ENCODE measurements around the gene PLXNA3.

PLXNA3 gene

GRCh38 chrX:154466907-154467306 lies 8.8 kb downstream of the PLXNA3 start:
- no peaks in the 10 kb centered on the region for H3K9me3 Mint-ChIP-seq
- peaks cover 14% of the 10 kb centered on the region for H3K36me3 Mint-ChIP-seq (ENCODE audit: insufficient read depth)
- H3K27ac Mint-ChIP-seq (ENCODE audit: low read depth) = no peak overlapping the region
- H3K4me1 Mint-ChIP-seq = no peaks in the 10 kb centered on the region
- no peak overlapping the region for H3K4me3 Mint-ChIP-seq
- DNase-seq (ENCODE audit: low spot score in 2 of 2) (no peak), ATAC-seq (replicated peaks; ENCODE audit: extremely low read depth, poor library complexity, severe bottlenecking) (no peak)
- H3K27me3 Mint-ChIP-seq = no peaks in the 10 kb centered on the region

DNA sequence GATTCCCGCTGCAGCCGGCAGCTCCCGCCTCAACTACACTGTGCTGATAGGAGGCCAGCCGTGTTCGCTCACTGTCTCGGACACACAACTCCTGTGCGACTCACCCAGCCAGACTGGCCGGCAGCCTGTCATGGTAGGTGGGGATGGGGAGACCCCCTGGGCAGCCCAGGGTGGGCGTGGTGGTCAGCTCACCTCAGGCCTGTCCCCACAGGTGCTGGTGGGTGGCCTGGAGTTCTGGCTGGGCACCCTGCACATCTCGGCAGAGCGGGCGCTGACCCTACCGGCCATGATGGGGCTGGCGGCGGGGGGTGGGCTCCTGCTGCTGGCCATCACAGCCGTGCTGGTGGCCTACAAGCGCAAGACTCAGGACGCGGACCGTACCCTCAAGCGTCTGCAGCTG lies 9.5 kb downstream of the PLXNA3 start:
- peaks cover 14% of the 10 kb centered on the region for H3K36me3 Mint-ChIP-seq (ENCODE audit: insufficient read depth)
- H3K27ac Mint-ChIP-seq (ENCODE audit: low read depth) = no peak overlapping the region
- ATAC-seq (replicated peaks; ENCODE audit: extremely low read depth, poor library complexity, severe bottlenecking) (no peak), DNase-seq (ENCODE audit: low spot score in 2 of 2) (no peak)
- no peaks in the 10 kb centered on the region for H3K9me3 Mint-ChIP-seq
- H3K27me3 Mint-ChIP-seq = no peaks in the 10 kb centered on the region
- H3K4me1 Mint-ChIP-seq = no peaks in the 10 kb centered on the region
- H3K4me3 Mint-ChIP-seq = no peak overlapping the region

GRCh38 chrX:154468217-154468616 lies 10.1 kb downstream of the PLXNA3 start:
- no peaks in the 10 kb centered on the region for H3K27me3 Mint-ChIP-seq
- no peak for DNase-seq (ENCODE audit: low spot score in 2 of 2)
- no peaks in the 10 kb centered on the region for H3K4me1 Mint-ChIP-seq

GRCh38 chrX:154469114-154469513 lies 11.0 kb downstream of the PLXNA3 start:
- Mint-ChIP-seq H3K9me3 (no peaks in the 10 kb centered on the region), H3K4me3 (no peak overlapping the region), H3K36me3 (ENCODE audit: insufficient read depth) (peaks cover 17% of the 10 kb centered on the region), H3K27ac (ENCODE audit: low read depth) (no peak overlapping the region), H3K4me1 (no peaks in the 10 kb centered on the region), H3K27me3 (no peaks in the 10 kb centered on the region)
- no peak for DNase-seq (ENCODE audit: low spot score in 2 of 2)
- ATAC-seq (replicated peaks; ENCODE audit: extremely low read depth, poor library complexity, severe bottlenecking) = no peak

More at GRCh38 chrX:154468217-154468616, 10.1 kb downstream of the PLXNA3 start:
- H3K27ac Mint-ChIP-seq (ENCODE audit: low read depth) = no peak overlapping the region
- H3K4me3 Mint-ChIP-seq = no peak overlapping the region
- peaks cover 14% of the 10 kb centered on the region for H3K36me3 Mint-ChIP-seq (ENCODE audit: insufficient read depth)
- no peaks in the 10 kb centered on the region for H3K9me3 Mint-ChIP-seq
- ATAC-seq (replicated peaks; ENCODE audit: extremely low read depth, poor library complexity, severe bottlenecking) = no peak

DNA sequence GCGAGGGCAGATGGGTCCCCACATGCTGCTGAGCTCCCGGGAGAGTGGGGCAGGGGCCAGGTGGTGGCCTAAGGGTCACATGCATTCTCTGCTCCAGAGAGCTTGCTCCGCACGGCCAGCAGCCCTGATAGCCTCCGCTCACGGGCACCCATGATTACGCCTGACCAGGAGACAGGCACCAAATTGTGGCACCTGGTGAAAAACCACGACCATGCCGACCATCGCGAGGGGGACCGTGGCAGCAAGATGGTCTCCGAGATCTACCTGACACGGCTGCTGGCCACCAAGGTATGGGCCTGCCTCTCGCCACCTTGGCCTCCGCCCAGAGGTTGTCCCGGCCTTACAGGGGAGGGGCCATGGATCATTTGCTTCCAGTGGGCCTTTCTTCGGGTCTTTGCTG lies 11.8 kb downstream of the PLXNA3 start:
- peaks cover 18% of the 10 kb centered on the region for H3K36me3 Mint-ChIP-seq (ENCODE audit: insufficient read depth)
- H3K4me3 Mint-ChIP-seq = no peak overlapping the region
- no peak overlapping the region for H3K27ac Mint-ChIP-seq (ENCODE audit: low read depth)
- H3K27me3 Mint-ChIP-seq = no peaks in the 10 kb centered on the region
- H3K4me1 Mint-ChIP-seq = no peaks in the 10 kb centered on the region
- no peaks in the 10 kb centered on the region for H3K9me3 Mint-ChIP-seq
- ATAC-seq (replicated peaks; ENCODE audit: extremely low read depth, poor library complexity, severe bottlenecking) = no peak
- no peak for DNase-seq (ENCODE audit: low spot score in 2 of 2)

- Mint-ChIP-seq H3K27ac (ENCODE audit: low read depth) (no peak overlapping the region), H3K36me3 (ENCODE audit: insufficient read depth) (peaks cover 18% of the 10 kb centered on the region), H3K27me3 (no peaks in the 10 kb centered on the region), H3K4me1 (no peaks in the 10 kb centered on the region), H3K4me3 (no peak overlapping the region), H3K9me3 (no peaks in the 10 kb centered on the region)
- ATAC-seq (replicated peaks; ENCODE audit: extremely low read depth, poor library complexity, severe bottlenecking) (no peak), DNase-seq (ENCODE audit: low spot score in 2 of 2) (no peak)
These were observed 12.4 kb downstream of the PLXNA3 start for GRCh38 chrX:154470434-154470833.

- Mint-ChIP-seq H3K27ac (ENCODE audit: low read depth) (no peak overlapping the region), H3K9me3 (no peaks in the 10 kb centered on the region), H3K4me1 (no peaks in the 10 kb centered on the region), H3K36me3 (ENCODE audit: insufficient read depth) (peaks cover 17% of the 10 kb centered on the region), H3K27me3 (no peaks in the 10 kb centered on the region), H3K4me3 (no peak overlapping the region)
- DNase-seq (ENCODE audit: low spot score in 2 of 2) = no peak
- ATAC-seq (replicated peaks; ENCODE audit: extremely low read depth, poor library complexity, severe bottlenecking) = no peak
These were observed 13.0 kb downstream of the PLXNA3 start for GRCh38 chrX:154470914-154471568.

GRCh38 chrX:154471839-154472684 lies 14.0 kb downstream of the PLXNA3 start:
- Mint-ChIP-seq H3K4me1 (no peaks in the 10 kb centered on the region), H3K9me3 (no peaks in the 10 kb centered on the region), H3K27me3 (no peaks in the 10 kb centered on the region), H3K4me3 (no peak overlapping the region), H3K36me3 (ENCODE audit: insufficient read depth) (peaks cover 18% of the 10 kb centered on the region), H3K27ac (ENCODE audit: low read depth) (no peak overlapping the region)
- ATAC-seq (replicated peaks; ENCODE audit: extremely low read depth, poor library complexity, severe bottlenecking) (no peak), DNase-seq (ENCODE audit: low spot score in 2 of 2) (no peak)

- H3K27ac Mint-ChIP-seq (ENCODE audit: low read depth) = no peak overlapping the region
- no peaks in the 10 kb centered on the region for H3K4me1 Mint-ChIP-seq
- DNase-seq (ENCODE audit: low spot score in 2 of 2) = no peak
- H3K9me3 Mint-ChIP-seq = no peaks in the 10 kb centered on the region
- no peak for ATAC-seq (replicated peaks; ENCODE audit: extremely low read depth, poor library complexity, severe bottlenecking)
- peaks cover 18% of the 10 kb centered on the region for H3K36me3 Mint-ChIP-seq (ENCODE audit: insufficient read depth)
- no peaks in the 10 kb centered on the region for H3K27me3 Mint-ChIP-seq
- no peak overlapping the region for H3K4me3 Mint-ChIP-seq
These were observed 14.9 kb downstream of the PLXNA3 start for GRCh38 chrX:154472685-154473632.

DNA sequence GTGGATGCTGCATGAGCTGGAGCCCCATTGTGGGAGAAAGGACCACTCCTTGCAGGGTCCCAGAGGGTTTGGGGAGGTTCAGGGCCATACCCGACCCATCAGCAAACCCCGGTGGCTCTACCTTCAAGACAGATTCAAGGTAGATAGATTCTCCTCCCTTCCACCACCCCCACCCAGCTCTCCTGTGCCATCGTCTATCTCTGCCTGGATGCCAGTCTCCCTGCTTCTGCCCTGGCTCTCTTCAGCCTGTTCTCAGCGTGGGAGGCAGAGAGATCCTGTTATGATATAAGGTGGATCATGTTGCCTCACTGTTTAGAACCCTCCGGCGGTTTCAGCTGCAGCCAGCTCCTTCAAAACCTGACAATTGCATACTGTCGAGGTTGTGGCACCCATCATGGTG lies 15.6 kb downstream of the PLXNA3 start:
- Mint-ChIP-seq H3K9me3 (no peaks in the 10 kb centered on the region), H3K27ac (ENCODE audit: low read depth) (no peak overlapping the region)

DNA sequence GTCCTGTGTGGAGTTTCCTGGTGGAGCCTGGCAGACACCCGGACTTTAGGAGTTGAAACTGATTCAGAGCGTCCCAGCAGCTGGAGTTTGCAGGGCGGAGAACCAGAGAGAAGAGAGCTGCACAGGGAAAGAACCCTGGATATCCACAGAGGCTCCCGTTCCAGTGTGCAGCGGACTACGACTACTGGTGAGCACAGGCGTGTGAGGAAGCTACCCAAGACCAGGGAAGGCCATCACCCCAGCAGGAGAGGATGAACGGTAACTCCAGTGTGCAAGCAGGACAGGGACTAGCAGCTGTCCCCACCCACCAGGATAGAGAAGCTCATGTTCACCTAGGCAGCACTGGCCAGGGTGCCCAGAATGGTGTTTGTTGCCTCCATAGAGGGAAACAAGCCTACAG lies 18.7 kb downstream of the PLXNA3 start:
- H3K4me1 Mint-ChIP-seq = peaks cover 5% of the 10 kb centered on the region
- no peaks in the 10 kb centered on the region for H3K27me3 Mint-ChIP-seq
- no peak overlapping the region for H3K27ac Mint-ChIP-seq (ENCODE audit: low read depth)
- DNase-seq (ENCODE audit: low spot score in 2 of 2) = no peak
- H3K36me3 Mint-ChIP-seq (ENCODE audit: insufficient read depth) = peaks cover 15% of the 10 kb centered on the region
- no peak overlapping the region for H3K4me3 Mint-ChIP-seq
- no peak for ATAC-seq (replicated peaks; ENCODE audit: extremely low read depth, poor library complexity, severe bottlenecking)
- H3K9me3 Mint-ChIP-seq = no peaks in the 10 kb centered on the region

More for the DNA sequence above, 15.6 kb downstream of the PLXNA3 start:
- Mint-ChIP-seq H3K4me3 (no peak overlapping the region), H3K4me1 (no peaks in the 10 kb centered on the region), H3K27me3 (no peaks in the 10 kb centered on the region), H3K36me3 (ENCODE audit: insufficient read depth) (peaks cover 18% of the 10 kb centered on the region)
- DNase-seq (ENCODE audit: low spot score in 2 of 2) (no peak), ATAC-seq (replicated peaks; ENCODE audit: extremely low read depth, poor library complexity, severe bottlenecking) (no peak)

GRCh38 chrX:154477891-154478477 lies 19.9 kb downstream of the PLXNA3 start:
- ATAC-seq (replicated peaks; ENCODE audit: extremely low read depth, poor library complexity, severe bottlenecking) = no peak
- H3K36me3 Mint-ChIP-seq (ENCODE audit: insufficient read depth) = peaks cover 15% of the 10 kb centered on the region

More at GRCh38 chrX:154477891-154478477, 19.9 kb downstream of the PLXNA3 start:
- no peak for DNase-seq (ENCODE audit: low spot score in 2 of 2)
- no peaks in the 10 kb centered on the region for H3K9me3 Mint-ChIP-seq
- peak overlapping the region; percentile 84 for H3K27ac Mint-ChIP-seq (ENCODE audit: low read depth)
- H3K4me1 Mint-ChIP-seq = peaks cover 5% of the 10 kb centered on the region
- no peaks in the 10 kb centered on the region for H3K27me3 Mint-ChIP-seq
- H3K4me3 Mint-ChIP-seq = peak overlapping the region; percentile 77

All from central memory CD8-positive, alpha-beta T cell (primary cell).